GM19324 (cell line): ENCODE results near the gene GALNT14.

ENCODE experiments used
- ATAC-seq: cut with Tn5 transposase; IDR thresholded peaks from one replicate; pipeline ENCODE4 v1.9.1; 2021; ENCODE audit warnings: mild to moderate bottlenecking, moderate library complexity; ENCODE audit not compliant: unreplicated experiment, low FRiP score

GALNT14 gene

DNA sequence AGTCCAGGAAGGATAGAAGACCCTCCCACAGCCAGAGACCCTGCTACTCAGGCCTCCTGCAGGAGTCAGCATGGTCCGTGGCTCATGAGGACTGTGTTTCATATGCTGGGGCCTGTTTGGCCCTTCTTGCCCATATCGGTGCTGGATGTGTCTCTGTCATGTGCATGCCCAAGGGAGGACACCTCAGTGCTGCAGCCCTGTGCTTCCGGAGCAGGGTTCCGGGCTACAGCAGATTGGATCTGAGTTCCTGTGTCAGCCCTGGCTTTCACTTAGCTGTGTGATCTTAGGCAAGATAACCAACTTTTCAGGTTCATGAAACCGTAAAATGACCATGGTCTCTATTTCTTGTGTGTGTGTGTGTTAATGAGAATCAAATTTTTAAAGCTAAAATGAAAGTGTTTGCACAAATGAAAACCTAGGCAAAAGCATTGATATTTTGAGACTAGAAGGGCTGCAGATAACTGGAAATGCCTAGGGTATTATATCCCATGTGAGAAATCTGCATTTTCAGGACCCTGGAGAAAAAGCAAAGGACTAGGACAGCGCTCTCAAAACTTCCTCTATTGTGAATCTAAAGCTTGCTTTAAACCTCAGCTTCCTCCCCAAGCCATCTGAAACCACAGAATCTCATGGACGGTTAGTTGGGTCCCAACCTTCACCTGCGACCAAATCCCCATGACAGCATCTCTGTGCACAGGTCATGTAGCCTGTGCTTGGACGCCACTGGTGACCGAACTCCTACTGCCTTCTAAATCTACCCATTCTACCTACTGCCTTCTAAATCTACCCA, 272.2 kb downstream of the GALNT14 start:
- ATAC-seq, result no peak

GRCh38 chr2:30865243-30865642, 273.0 kb downstream of the GALNT14 start:
- ATAC-seq, result no peak

DNA sequence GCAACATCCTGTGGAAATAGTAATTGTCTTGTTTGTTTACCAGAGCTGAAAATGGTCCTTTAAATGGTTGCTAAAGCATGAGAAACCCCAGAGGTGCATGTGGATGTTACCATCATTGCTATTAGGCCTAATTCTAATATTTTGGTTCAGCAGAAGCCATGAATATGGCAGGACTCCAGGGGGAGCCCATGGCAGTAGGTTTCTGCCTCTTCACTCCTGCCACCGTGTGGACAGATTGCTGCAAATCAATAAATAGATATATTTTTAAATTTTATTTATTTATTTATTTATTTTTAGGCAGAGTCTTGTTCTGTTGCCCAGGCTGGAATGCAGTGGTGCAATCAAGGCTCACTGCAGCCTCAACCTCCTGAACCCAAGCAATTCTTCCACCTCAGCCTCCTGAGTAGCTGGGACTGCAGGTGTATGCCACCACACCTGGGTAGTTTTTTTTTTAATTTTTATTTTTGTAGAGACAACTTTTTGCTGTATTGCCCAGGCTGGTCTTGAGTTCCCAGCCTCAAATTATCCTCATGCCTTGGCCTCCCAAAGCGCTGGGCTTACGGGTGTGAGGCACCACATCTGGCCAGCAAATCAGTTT, 276.1 kb downstream of the GALNT14 start:
- no peak for ATAC-seq

DNA sequence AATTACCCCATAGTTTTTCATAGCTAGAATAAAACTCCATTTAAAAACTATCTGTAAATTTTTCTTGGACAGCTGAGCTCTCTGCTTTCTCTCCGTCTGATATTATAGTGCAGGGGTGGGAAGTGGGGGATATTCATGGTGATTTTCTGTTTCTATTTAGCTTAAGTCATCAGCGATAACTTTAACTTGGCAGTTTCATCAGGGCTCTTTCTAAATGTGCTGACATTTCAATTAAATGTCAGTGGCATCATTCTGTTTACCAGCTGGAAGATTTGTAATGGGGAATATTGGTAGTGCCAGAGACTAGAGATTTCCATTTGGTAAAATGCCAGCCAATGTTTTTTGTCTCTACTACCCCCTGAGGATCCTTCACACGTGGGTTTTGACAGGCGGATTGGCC, 277.5 kb downstream of the GALNT14 start:
- no peak for ATAC-seq
